Hematopoietic multipotent progenitor cell treated with erythropoietin and hydrocortisone succinate and interleukin-3 and kit ligand, for 4 days (in vitro differentiated cells): ENCODE data around the gene VTA1.

Experiments
- DNase-seq: peaks from one replicate; pipeline ENCODE4 v3.0.0-alpha.2; 2015

Gene VTA1

GRCh38 chr6:142172758-142173157 lies 25.7 kb downstream of the VTA1 start:
- no peak for DNase-seq

GRCh38 chr6:142173980-142174379 lies 26.9 kb downstream of the VTA1 start:
- no peak for DNase-seq

- DNase-seq: no peak
Observed at GRCh38 chr6:142174703-142175102, 27.6 kb downstream of the VTA1 start.

- no peak for DNase-seq
Observed at GRCh38 chr6:142178129-142178528, 31.1 kb downstream of the VTA1 start.

GRCh38 chr6:142182004-142182403 lies 34.9 kb downstream of the VTA1 start:
- DNase-seq: no peak

GRCh38 chr6:142183351-142183750 lies 36.3 kb downstream of the VTA1 start:
- DNase-seq: peak; percentile 47

- peak; percentile 56 for DNase-seq
Observed at GRCh38 chr6:142184307-142184706, 37.2 kb downstream of the VTA1 start.

GRCh38 chr6:142185641-142186040 lies 38.6 kb downstream of the VTA1 start:
- DNase-seq: peak; percentile 59

GRCh38 chr6:142187209-142187608 lies 40.1 kb downstream of the VTA1 start:
- peak; percentile 30 for DNase-seq

GRCh38 chr6:142188341-142188740 lies 41.3 kb downstream of the VTA1 start:
- peak; percentile 27 for DNase-seq

GRCh38 chr6:142189057-142189456 lies 42.0 kb downstream of the VTA1 start:
- no peak for DNase-seq

- DNase-seq: no peak
Observed at GRCh38 chr6:142192343-142192742, 45.3 kb downstream of the VTA1 start.

GRCh38 chr6:142193621-142194020 lies 46.6 kb downstream of the VTA1 start:
- no peak for DNase-seq

GRCh38 chr6:142195862-142196541 lies 48.9 kb downstream of the VTA1 start:
- no peak for DNase-seq

- no peak for DNase-seq
Observed at GRCh38 chr6:142200846-142201628, 54.0 kb downstream of the VTA1 start.

- peak; percentile 62 for DNase-seq
Observed at GRCh38 chr6:142207265-142207877, 60.3 kb downstream of the VTA1 start.

GRCh38 chr6:142210606-142211005 lies 63.5 kb downstream of the VTA1 start:
- no peak for DNase-seq

- DNase-seq: no peak
Observed at GRCh38 chr6:142213402-142213801, 66.3 kb downstream of the VTA1 start.

GRCh38 chr6:142218446-142218845 lies 71.4 kb downstream of the VTA1 start:
- DNase-seq: no peak

GRCh38 chr6:142222022-142222421 lies 75.0 kb downstream of the VTA1 start:
- no peak for DNase-seq

GRCh38 chr6:142223938-142224337 lies 76.9 kb downstream of the VTA1 start:
- no peak for DNase-seq

GRCh38 chr6:142225115-142225514 lies 78.1 kb downstream of the VTA1 start:
- DNase-seq: no peak

GRCh38 chr6:142225552-142225951 lies 78.5 kb downstream of the VTA1 start:
- no peak for DNase-seq

GRCh38 chr6:142226731-142227130 lies 79.7 kb downstream of the VTA1 start:
- no peak for DNase-seq
